ENCODE data around the gene SH3RF3. TPM values are rescaled to one million over a fixed set of nuclear protein-coding genes. Genes with fewer than 3 reads are reported as not detected.

The SH3RF3 gene
- total RNA-seq, 1 experiment from 2014 or later: 1.0 TPM

DNA sequence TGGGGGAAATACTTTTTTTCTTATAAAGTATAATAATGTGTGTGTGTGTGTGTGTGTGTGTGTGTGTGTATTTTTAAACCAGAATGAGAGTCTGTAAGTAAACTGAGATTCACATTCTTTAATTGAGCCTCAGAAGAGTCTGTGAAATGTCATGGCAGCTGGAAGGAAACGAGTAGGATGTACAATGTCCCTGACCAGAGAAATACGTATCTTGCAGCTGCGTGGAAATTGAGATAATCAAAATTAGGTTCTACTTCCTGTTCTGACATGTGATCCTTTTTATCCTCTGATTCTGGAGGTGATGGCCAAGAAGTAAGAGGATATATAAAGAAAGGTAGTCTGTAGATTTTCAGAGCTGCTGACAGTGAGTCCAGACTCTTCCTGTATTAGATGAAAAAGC lies 50.0 kb downstream of the SH3RF3 start:
- H3K9me3 Mint-ChIP-seq: peaks cover 50% of the 10 kb centered on the region
- H3K4me1 Mint-ChIP-seq: peaks cover 12% of the 10 kb centered on the region
- H3K27me3 Mint-ChIP-seq (ENCODE audit: low read depth): peaks cover 2% of the 10 kb centered on the region; the same call in 1 of the 2 replicates
- H3K27ac Mint-ChIP-seq: no peak overlapping the region
- ATAC-seq (no peak), DNase-seq (ENCODE audit: low spot score) (no peak)
- H3K36me3 Mint-ChIP-seq: peaks cover 25% of the 10 kb centered on the region
- TF ChIP-seq NFYB (CRISPR knock-in tag; conservative IDR thresholded peaks at IDR 0.05; ENCODE audit: low read depth): no peak
- TF ChIP-seq, protein P1, sequence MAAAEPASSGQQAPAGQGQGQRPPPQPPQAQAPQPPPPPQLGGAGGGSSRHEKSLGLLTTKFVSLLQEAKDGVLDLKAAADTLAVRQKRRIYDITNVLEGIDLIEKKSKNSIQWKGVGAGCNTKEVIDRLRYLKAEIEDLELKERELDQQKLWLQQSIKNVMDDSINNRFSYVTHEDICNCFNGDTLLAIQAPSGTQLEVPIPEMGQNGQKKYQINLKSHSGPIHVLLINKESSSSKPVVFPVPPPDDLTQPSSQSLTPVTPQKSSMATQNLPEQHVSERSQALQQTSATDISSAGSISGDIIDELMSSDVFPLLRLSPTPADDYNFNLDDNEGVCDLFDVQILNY (CRISPR knock-in tag; IDR thresholded peaks at IDR 0.05): no peak
- TF ChIP-seq, protein P2, sequence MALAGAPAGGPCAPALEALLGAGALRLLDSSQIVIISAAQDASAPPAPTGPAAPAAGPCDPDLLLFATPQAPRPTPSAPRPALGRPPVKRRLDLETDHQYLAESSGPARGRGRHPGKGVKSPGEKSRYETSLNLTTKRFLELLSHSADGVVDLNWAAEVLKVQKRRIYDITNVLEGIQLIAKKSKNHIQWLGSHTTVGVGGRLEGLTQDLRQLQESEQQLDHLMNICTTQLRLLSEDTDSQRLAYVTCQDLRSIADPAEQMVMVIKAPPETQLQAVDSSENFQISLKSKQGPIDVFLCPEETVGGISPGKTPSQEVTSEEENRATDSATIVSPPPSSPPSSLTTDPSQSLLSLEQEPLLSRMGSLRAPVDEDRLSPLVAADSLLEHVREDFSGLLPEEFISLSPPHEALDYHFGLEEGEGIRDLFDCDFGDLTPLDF (CRISPR knock-in tag; IDR thresholded peaks at IDR 0.05): no peak
- no peak for TF ChIP-seq AFF4 (CRISPR knock-in tag; IDR thresholded peaks at IDR 0.05; ENCODE audit: borderline replicate concordance)
- TF ChIP-seq, protein P3, sequence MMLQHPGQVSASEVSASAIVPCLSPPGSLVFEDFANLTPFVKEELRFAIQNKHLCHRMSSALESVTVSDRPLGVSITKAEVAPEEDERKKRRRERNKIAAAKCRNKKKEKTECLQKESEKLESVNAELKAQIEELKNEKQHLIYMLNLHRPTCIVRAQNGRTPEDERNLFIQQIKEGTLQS (CRISPR knock-in tag; conservative IDR thresholded peaks at IDR 0.05): no peak
- no peak for TF ChIP-seq FOXK1 (CRISPR knock-in tag; IDR thresholded peaks at IDR 0.05)
- no peak for TF ChIP-seq IRF1 (CRISPR knock-in tag; IDR thresholded peaks at IDR 0.05)
- TF ChIP-seq USF1 (CRISPR knock-in tag; IDR thresholded peaks at IDR 0.05): no peak
- no peak for TF ChIP-seq SMAD3 (CRISPR knock-in tag; IDR thresholded peaks at IDR 0.05; ENCODE audit: borderline replicate concordance)
- TF ChIP-seq CTCF (IDR thresholded peaks at IDR 0.05): no peak
- TF ChIP-seq ATF1 (CRISPR knock-in tag; IDR thresholded peaks at IDR 0.05): no peak
- no peak for TF ChIP-seq IRF2 (CRISPR knock-in tag; IDR thresholded peaks at IDR 0.05; ENCODE audit: borderline replicate concordance, low read depth)
- no peak for TF ChIP-seq GABPB1 (CRISPR knock-in tag; IDR thresholded peaks at IDR 0.05)
- no peak for TF ChIP-seq ZNF671 (CRISPR knock-in tag; IDR thresholded peaks at IDR 0.05)
- no peak for TF ChIP-seq TEAD1 (CRISPR knock-in tag; IDR thresholded peaks at IDR 0.05)
- no peak for TF ChIP-seq HMGA2 (CRISPR knock-in tag; IDR thresholded peaks at IDR 0.05)
- TF ChIP-seq, protein P4, sequence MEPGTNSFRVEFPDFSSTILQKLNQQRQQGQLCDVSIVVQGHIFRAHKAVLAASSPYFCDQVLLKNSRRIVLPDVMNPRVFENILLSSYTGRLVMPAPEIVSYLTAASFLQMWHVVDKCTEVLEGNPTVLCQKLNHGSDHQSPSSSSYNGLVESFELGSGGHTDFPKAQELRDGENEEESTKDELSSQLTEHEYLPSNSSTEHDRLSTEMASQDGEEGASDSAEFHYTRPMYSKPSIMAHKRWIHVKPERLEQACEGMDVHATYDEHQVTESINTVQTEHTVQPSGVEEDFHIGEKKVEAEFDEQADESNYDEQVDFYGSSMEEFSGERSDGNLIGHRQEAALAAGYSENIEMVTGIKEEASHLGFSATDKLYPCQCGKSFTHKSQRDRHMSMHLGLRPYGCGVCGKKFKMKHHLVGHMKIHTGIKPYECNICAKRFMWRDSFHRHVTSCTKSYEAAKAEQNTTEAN (CRISPR knock-in tag; IDR thresholded peaks at IDR 0.05): no peak
- no peak for TF ChIP-seq NFATC4 (CRISPR knock-in tag; IDR thresholded peaks at IDR 0.05)
- TF ChIP-seq, protein P5, sequence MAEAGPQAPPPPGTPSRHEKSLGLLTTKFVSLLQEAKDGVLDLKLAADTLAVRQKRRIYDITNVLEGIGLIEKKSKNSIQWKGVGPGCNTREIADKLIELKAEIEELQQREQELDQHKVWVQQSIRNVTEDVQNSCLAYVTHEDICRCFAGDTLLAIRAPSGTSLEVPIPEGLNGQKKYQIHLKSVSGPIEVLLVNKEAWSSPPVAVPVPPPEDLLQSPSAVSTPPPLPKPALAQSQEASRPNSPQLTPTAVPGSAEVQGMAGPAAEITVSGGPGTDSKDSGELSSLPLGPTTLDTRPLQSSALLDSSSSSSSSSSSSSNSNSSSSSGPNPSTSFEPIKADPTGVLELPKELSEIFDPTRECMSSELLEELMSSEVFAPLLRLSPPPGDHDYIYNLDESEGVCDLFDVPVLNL (CRISPR knock-in tag; IDR thresholded peaks at IDR 0.05; ENCODE audit: borderline replicate concordance, low read depth): no peak
- TF ChIP-seq RELA (CRISPR knock-in tag; IDR thresholded peaks at IDR 0.05; ENCODE audit: borderline replicate concordance): no peak
- H3K4me3 Mint-ChIP-seq: no peak overlapping the region
- ChIA-PET CTCF (no interaction called here), POLR2A (no interaction called here)

Data from WTC11 (cell line).